GM13977 (cell line): ENCODE data around the gene GNAO1.
A peak's percentile ranks its signal among the peaks of the same experiment; 100 is the strongest.

Source experiments
- DNase-seq: peaks from one replicate; pipeline ENCODE4 v3.0.0; 2012; ENCODE audit warnings: low spot score
- CTCF ChIP-seq: IDR thresholded peaks from 2 replicates; pipeline ENCODE4 v1.5.1; 2012; ENCODE audit warnings: mild to moderate bottlenecking, control low read depth; ENCODE audit not compliant: insufficient read depth; ENCODE audit errors: extremely low read depth, missing control alignments
- in situ Hi-C: fragments of 300-500 bp; cut with MboI; formaldehyde crosslinking; loops from one replicate; pipeline ENCODE4 v1.12.0; 2022; ENCODE audit warnings: low sequenced_read_pairs, low pct_unique_long_range_greater_than_20kb, mixed read lengths, inconsistent platforms; ENCODE audit not compliant: unreplicated experiment

Gene GNAO1

GRCh38 chr16:56191156-56191815 is at the start of gene GNAO1:
Gene GNAO1 (plus strand): TSS chr16:56191489. CDS start chr16:56192236, 747 bp downstream.
- peak; percentile 65 for DNase-seq
- in situ Hi-C loops = no loop called here
- no peak for TF ChIP-seq CTCF

GRCh38 chr16:56143666-56144065 is 47.6 kb upstream of the GNAO1 start:
- no peak for DNase-seq
- TF ChIP-seq CTCF = no peak
- in situ Hi-C loops = no loop called here

GRCh38 chr16:56145369-56145768 is 45.9 kb upstream of the GNAO1 start:
- in situ Hi-C loops = no loop called here
- no peak for DNase-seq
- TF ChIP-seq CTCF = no peak

- DNase-seq = no peak
- in situ Hi-C loops = no loop called here
- TF ChIP-seq CTCF = no peak
Observed at GRCh38 chr16:56151621-56152020, 39.7 kb upstream of the GNAO1 start.

GRCh38 chr16:56161658-56162057 is 29.6 kb upstream of the GNAO1 start:
- no peak for DNase-seq
- no peak for TF ChIP-seq CTCF
- in situ Hi-C loops = no loop called here

- no peak for DNase-seq
- in situ Hi-C loops = no loop called here
- no peak for TF ChIP-seq CTCF
Observed at GRCh38 chr16:56163089-56163488, 28.2 kb upstream of the GNAO1 start.
